ENCODE measurements around the gene DNAJC18.

DNAJC18 gene

GRCh38 chr5:139368613-139369012 lies 70.7 kb downstream of the DNAJC18 start:
- no peak overlapping the region for H3K4me3 ChIP-seq (ENCODE audit: low read depth in 1 of 2, low read length in 1 of 2)
- no peak overlapping the region for H3K27ac ChIP-seq
- TF ChIP-seq CTCF (IDR thresholded peaks at IDR 0.05): no peak
- H3K9me3 ChIP-seq: no peaks in the 10 kb centered on the region
- H3K4me1 ChIP-seq (ENCODE audit: control insufficient read depth in 1 of 2, insufficient read depth in 1 of 2, low read depth in 1 of 2, low read length in 1 of 2): no peaks in the 10 kb centered on the region
- peaks cover 97% of the 10 kb centered on the region for H3K36me3 ChIP-seq
- H3K27me3 ChIP-seq: no peaks in the 10 kb centered on the region

- Histone ChIP-seq H3K4me3 (ENCODE audit: low read depth in 1 of 2, low read length in 1 of 2) (no peak overlapping the region), H3K27ac (no peak overlapping the region), H3K9me3 (no peaks in the 10 kb centered on the region), H3K27me3 (no peaks in the 10 kb centered on the region), H3K36me3 (peaks cover 62% of the 10 kb centered on the region), H3K4me1 (ENCODE audit: control insufficient read depth in 1 of 2, insufficient read depth in 1 of 2, low read depth in 1 of 2, low read length in 1 of 2) (no peaks in the 10 kb centered on the region)
- no peak for TF ChIP-seq CTCF (IDR thresholded peaks at IDR 0.05)
These were observed 74.9 kb downstream of the DNAJC18 start for GRCh38 chr5:139364466-139364865.

- H3K27ac ChIP-seq: no peak overlapping the region
- H3K36me3 ChIP-seq: peaks cover 57% of the 10 kb centered on the region
- H3K27me3 ChIP-seq: no peaks in the 10 kb centered on the region
- no peaks in the 10 kb centered on the region for H3K4me1 ChIP-seq (ENCODE audit: control insufficient read depth in 1 of 2, insufficient read depth in 1 of 2, low read depth in 1 of 2, low read length in 1 of 2)
- H3K9me3 ChIP-seq: no peaks in the 10 kb centered on the region
- no peak for TF ChIP-seq CTCF (IDR thresholded peaks at IDR 0.05)
- H3K4me3 ChIP-seq (ENCODE audit: low read depth in 1 of 2, low read length in 1 of 2): no peak overlapping the region
These were observed 75.4 kb downstream of the DNAJC18 start for GRCh38 chr5:139363937-139364336.

- Histone ChIP-seq H3K4me3 (ENCODE audit: low read depth in 1 of 2, low read length in 1 of 2) (no peak overlapping the region), H3K27me3 (no peaks in the 10 kb centered on the region), H3K9me3 (no peaks in the 10 kb centered on the region), H3K36me3 (peaks cover 49% of the 10 kb centered on the region), H3K4me1 (ENCODE audit: control insufficient read depth in 1 of 2, insufficient read depth in 1 of 2, low read depth in 1 of 2, low read length in 1 of 2) (no peaks in the 10 kb centered on the region), H3K27ac (no peak overlapping the region)
- no peak for TF ChIP-seq CTCF (IDR thresholded peaks at IDR 0.05)
These were observed 77.4 kb downstream of the DNAJC18 start for GRCh38 chr5:139361835-139362429.

GRCh38 chr5:139360384-139360783 lies 78.9 kb downstream of the DNAJC18 start:
- Histone ChIP-seq H3K4me1 (ENCODE audit: control insufficient read depth in 1 of 2, insufficient read depth in 1 of 2, low read depth in 1 of 2, low read length in 1 of 2) (no peaks in the 10 kb centered on the region), H3K27ac (no peak overlapping the region), H3K4me3 (ENCODE audit: low read depth in 1 of 2, low read length in 1 of 2) (no peak overlapping the region), H3K27me3 (no peaks in the 10 kb centered on the region), H3K36me3 (peaks cover 34% of the 10 kb centered on the region), H3K9me3 (no peaks in the 10 kb centered on the region)
- no peak for TF ChIP-seq CTCF (IDR thresholded peaks at IDR 0.05)
